GM19397 (cell line): Measurements from ENCODE around the gene LDB2.

Experiments
- ATAC-seq: cut with Tn5 transposase; IDR thresholded peaks from one replicate; pipeline ENCODE4 v1.9.1; 2021; ENCODE audit warnings: mild to moderate bottlenecking, moderate library complexity; ENCODE audit not compliant: unreplicated experiment

The LDB2 gene

DNA sequence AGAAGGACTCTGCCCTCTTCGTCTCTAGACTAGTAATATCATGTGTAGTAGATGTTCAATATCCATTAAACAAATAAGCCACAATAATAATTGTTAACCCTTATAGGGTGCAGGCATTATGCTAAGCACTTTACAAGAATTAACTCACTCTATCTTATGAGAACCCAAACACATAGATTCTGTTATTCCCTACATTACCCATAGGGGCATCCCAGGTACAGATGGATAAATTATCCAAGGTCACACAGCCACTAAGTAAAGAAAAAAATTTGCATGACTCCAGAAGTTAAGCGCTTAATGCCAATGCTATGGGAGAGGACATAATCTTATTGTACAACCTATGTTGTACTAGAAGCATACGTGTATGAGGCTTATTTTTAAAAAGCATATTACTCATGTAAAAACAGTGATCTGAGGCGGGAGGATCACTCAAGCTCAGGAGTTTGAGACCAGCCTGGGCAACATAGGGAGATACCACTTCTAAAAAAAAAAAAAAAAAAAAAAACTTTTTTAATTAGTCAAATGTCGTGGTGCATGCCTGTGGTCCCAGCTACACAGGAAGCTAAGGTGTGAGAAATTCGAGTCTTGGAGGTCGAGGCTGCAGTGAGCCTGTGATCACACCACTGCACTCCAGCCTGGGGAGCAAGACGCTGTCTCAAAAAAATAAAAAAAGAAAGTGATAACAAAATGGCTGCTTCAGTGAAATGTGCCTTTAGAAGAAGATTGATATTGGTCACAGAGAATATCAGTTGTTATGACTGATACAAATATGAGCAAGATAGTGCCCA lies 13.6 kb downstream of the LDB2 start:
- ATAC-seq = no peak

DNA sequence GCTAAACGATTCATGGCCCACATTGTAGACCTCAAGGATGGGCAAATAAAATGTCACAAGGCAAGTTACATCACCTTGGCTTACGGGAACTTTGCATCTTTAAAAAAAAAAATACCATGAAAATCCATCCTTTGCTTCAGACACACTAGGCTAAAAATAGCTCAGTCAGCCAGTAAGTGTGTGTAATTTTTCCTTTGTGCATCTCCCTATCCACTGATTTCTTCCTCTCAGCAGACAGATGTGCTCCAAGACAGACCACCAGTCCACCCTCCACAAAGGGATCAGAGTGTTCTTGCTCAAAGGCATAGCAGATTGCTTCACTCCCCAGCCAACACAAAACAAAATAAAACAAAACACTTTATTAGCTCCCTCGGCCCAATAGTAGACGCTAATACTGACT lies 14.6 kb downstream of the LDB2 start:
- ATAC-seq = no peak

- ATAC-seq = no peak
These were observed 17.1 kb downstream of the LDB2 start for GRCh38 chr4:16881151-16881884.

- ATAC-seq = no peak
These were observed 23.0 kb downstream of the LDB2 start for GRCh38 chr4:16875487-16875886.

DNA sequence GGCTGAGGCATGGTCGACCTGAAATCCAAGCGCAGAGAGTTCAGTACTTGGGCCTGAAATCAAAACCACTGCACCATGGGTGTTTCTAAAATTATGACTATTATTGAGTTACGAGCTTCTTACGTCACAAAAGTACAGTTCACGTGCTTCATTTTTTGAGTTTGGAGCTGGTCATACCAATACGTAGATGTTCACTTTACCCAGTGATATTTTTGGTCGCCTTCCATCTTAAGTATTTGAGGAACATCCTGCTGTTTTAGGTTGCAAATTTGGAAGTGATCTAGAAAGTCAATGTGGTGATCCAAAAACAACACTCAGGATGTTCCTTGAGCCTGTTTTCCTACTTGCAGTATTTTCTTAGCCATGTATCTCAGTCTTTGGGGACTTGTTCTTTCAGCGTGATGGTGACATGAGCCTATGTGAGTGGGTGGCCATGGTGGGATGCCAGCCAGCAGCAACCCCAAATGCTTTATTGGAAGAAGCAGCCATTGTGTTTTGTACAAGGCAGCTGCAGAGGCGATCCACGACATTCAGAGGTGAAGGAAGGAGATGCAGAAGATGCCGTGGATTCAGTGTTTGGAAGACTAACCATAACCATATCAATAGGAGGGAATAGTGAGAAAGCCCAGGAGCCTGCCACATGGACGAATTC lies 28.7 kb downstream of the LDB2 start:
- no peak for ATAC-seq

- ATAC-seq = no peak
These were observed 29.8 kb downstream of the LDB2 start for GRCh38 chr4:16868674-16869073.

DNA sequence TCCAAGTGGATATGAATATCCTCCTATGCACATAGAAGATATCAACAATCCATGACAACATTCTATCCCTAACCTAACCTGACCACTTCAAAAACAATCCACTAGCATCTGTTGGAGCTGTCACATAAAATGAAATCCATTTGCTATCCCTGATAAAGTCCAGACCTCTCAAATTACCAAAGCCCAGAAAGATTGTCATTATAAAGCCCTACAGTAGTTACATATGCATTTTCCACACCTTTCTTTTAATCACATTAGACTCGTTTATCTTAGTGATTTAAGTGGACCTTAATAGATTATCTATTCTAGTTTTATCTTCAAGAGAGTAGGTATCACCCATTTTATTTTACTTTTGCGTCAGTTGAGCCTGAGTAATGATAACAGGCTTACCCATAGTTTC lies 30.6 kb downstream of the LDB2 start:
- ATAC-seq = no peak

- no peak for ATAC-seq
These were observed 31.5 kb downstream of the LDB2 start for GRCh38 chr4:16866974-16867373.

GRCh38 chr4:16865897-16866283 lies 32.6 kb downstream of the LDB2 start:
- ATAC-seq = no peak

DNA sequence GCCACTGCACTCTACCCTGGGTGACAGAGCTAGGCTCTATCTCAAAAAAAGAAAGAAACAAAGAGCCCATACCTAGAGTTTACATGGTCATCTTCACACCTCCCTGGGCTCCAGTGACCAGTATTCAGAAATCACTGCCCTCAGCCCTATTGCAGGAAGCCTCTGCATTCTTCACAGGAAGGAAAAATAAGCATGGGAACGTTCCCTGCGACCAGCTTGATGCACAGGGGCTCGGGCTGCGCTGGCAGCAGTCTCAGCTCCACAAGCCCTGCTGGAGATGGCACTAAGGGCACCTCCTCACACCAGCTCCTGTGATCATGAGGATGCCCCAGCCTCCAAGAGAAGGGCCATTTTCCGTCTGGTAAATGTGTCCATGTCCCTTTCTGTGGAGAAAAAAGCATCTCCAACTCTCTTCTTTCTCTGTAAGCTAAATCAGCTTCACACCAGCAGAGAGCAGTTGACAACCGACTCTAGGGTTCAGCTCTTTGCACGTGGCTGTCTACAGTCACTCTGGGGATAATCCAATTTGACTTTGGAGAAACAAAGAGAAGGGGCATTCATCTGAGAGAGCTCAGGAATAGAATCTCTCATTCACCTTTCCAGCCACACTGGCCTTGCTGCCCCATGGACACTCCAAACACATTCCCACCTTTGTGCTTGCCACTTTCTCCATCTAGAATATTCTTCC lies 33.1 kb downstream of the LDB2 start:
- ATAC-seq = no peak

DNA sequence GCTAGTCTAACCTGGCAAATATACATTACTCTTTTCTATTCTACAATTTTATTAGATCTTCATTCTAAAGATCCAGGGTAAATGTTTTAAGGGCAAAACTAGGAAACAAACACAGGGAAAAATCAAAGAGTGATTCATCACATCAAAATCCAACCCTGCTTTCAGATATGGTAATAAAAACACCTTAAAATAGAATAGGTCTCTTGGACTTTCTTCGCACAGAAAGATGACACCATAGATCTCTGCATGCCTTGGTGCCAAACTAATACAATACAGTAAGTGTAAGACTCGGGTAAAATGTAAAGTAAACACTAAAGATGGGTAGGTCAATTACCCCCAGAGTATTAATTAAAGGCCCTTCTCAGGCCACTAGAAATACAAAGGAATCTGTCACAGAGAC lies 34.2 kb downstream of the LDB2 start:
- no peak for ATAC-seq

- ATAC-seq = no peak
These were observed 35.7 kb downstream of the LDB2 start for GRCh38 chr4:16862697-16863096.

DNA sequence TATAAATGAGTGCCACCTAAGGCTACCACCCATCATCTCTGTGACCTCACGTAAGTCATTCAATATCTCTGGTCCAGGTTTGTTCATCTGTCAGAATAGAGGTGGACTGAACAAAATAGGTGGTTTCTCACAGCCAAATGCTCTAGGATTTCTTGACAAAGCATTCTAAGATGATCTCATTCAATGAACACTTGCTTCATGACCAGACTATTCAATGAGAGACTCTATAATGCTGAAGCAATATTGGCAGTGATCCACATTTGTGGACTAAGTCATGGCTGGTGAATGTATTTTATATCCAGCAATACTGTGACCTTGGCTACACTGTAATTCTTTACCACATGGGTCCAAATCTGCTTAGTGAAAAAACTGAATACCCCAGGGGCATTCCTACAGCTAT lies 37.9 kb downstream of the LDB2 start:
- ATAC-seq = no peak

GRCh38 chr4:16859031-16859430 lies 39.4 kb downstream of the LDB2 start:
- no peak for ATAC-seq

- no peak for ATAC-seq
These were observed 40.1 kb downstream of the LDB2 start for GRCh38 chr4:16858275-16858752.

DNA sequence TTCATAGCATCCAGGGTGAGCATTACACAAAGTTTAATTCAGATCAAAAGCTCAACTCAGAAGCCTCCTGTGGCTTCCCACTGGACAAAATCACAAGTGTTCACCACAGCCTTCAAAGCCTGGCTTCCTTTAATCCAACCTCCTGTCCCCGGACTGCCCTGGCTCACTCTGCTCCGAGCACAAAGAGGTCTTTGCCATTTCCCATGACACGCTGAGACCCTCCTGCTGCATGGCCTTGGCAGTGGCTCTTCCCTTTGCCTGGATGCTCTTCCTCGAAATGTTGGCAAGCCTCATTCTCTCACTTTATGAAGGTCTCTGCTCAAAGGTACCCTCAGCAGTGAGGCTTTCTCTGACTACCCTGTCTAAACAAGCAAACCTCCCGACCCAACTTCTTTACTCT lies 41.0 kb downstream of the LDB2 start:
- ATAC-seq = no peak

- no peak for ATAC-seq
These were observed 44.8 kb downstream of the LDB2 start for GRCh38 chr4:16853640-16854039.

- no peak for ATAC-seq
These were observed 45.8 kb downstream of the LDB2 start for GRCh38 chr4:16852644-16853043.

GRCh38 chr4:16852228-16852627 lies 46.2 kb downstream of the LDB2 start:
- ATAC-seq = no peak

DNA sequence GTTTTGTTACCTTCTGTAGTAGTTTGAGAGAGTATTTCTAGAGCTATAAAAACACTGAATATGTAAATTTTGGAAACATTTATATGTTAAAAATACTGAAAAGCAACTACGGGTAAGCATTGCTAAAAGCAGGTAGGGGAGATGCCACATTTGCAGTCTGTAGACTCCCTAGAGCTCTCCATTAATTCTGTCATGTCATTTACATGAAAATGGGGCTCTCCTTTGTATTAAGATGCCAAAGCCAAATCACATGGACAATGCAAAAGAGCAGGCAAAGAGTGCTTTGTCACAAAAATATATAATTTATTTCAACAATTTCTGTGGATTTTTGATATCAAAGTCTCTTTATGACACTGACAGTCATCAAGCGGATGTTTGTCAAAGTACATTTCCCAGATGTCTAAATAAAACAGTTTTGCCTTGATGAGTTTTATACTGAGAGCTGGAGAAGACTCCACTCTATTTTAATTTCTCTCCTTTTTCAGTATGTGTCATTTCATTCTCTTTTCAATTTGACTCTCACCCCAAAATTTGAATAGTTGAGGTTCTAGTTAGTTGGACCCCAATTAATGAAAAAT lies 51.8 kb downstream of the LDB2 start:
- ATAC-seq = no peak
